Mammary epithelial cell (primary cell): ENCODE data around the gene MYMK.

Experiments used
- CTCF ChIP-seq, 2 donors: IDR thresholded peaks in 1 of 2; conservative IDR thresholded peaks in 1 of 2; 2 replicates each; pipeline ENCODE4 v1.5.1; 2011 to 2012; ENCODE audit warnings: inconsistent platforms in 2 of 2, low read length in 2 of 2, mild to moderate bottlenecking in 2 of 2, control low read depth in 1 of 2, low read depth in 1 of 2; ENCODE audit not compliant: insufficient read depth in 1 of 2; ENCODE audit errors: extremely low read depth in 1 of 2
- EZH2 ChIP-seq: IDR thresholded peaks from 2 replicates; pipeline ENCODE4 v1.6.1; 2012; ENCODE audit warnings: low read length, inconsistent platforms, borderline replicate concordance

- TF ChIP-seq CTCF (conservative IDR thresholded peaks at IDR 0.05 in 1 of 2, IDR thresholded peaks at IDR 0.05 in 1 of 2; ENCODE audit: extremely low read depth in 1 of 2, insufficient read depth in 1 of 2, low read depth in 1 of 2, low read length in 2 of 2) = no peak
- no peak for TF ChIP-seq EZH2
These were observed 33.2 kb downstream of the MYMK start for GRCh38 chr9:133491656-133491925.
